ENCODE results near the gene MAST4. TPM values are rescaled to one million over a fixed set of nuclear protein-coding genes. Genes with fewer than 3 reads are reported as not detected.

Gene MAST4
- polyA plus RNA-seq, 2 of the 4 experiments (the other 2 are of a cell fraction): 1.2 to 5.8 TPM

GRCh38 chr5:67004730-67005350, 408.6 kb downstream of the MAST4 start:
- H3K4me3 ChIP-seq: peak overlapping the region; percentile 50
- H3K4me1 ChIP-seq: peaks cover 12% of the 10 kb centered on the region
- FAIRE-seq (no peak), ATAC-seq (no peak), DNase-seq (ENCODE audit: low read depth in 1 of 2, low spot score in 1 of 2) (no peak)
- CTCF ChIA-PET: interaction anchor here (1.2 to 4.7 kb wide), 2 partner anchors 10 to 16 kb away, joined by 3 to 34 read pairs; no protein-coding TSS in a partner anchor
- POLR2A ChIA-PET: interaction anchor here (0.7 to 1.3 kb wide), 3 partner anchors 10 to 46 kb away, joined by 3 to 7 read pairs (median 3); no protein-coding TSS in a partner anchor
- TF ChIP-seq CHD4 (IDR thresholded peaks at IDR 0.05; ENCODE audit: borderline replicate concordance) (no peak), SREBF2 (IDR thresholded peaks at IDR 0.05) (no peak), TP53 (CRISPR knock-in tag; IDR thresholded peaks at IDR 0.05) (no peak), POLR2AphosphoS2 (conservative IDR thresholded peaks at IDR 0.05; ENCODE audit: low read length) (no peak), E2F6 (IDR thresholded peaks at IDR 0.05; ENCODE audit: borderline replicate concordance, low read depth) (no peak), MAFK (IDR thresholded peaks at IDR 0.05; ENCODE audit: partially characterized antibody) (no peak), EHMT2 (IDR thresholded peaks at IDR 0.05; ENCODE audit: low read depth) (no peak), FOXS1 (CRISPR knock-in tag; IDR thresholded peaks at IDR 0.05) (no peak), MAX (IDR thresholded peaks at IDR 0.05) (no peak), ZC3H11A (IDR thresholded peaks at IDR 0.05) (no peak), KDM1A (IDR thresholded peaks at IDR 0.05; ENCODE audit: low read depth) (no peak), SMC3 (IDR thresholded peaks at IDR 0.05) (no peak), HDAC2 (IDR thresholded peaks at IDR 0.05) (no peak), ZFP36 (IDR thresholded peaks at IDR 0.05; ENCODE audit: borderline replicate concordance, partially characterized antibody) (no peak), CHD2 (IDR thresholded peaks at IDR 0.05; ENCODE audit: low read length, partially characterized antibody) (no peak), NFE2L2 (conservative IDR thresholded peaks at IDR 0.05; ENCODE audit: low read length) (no peak), RNF2 (IDR thresholded peaks at IDR 0.05; ENCODE audit: borderline replicate concordance, low read depth) (no peak), CBX8 (IDR thresholded peaks at IDR 0.05) (no peak)
- peak overlapping the region; percentile 74 to 88 for H3K27ac ChIP-seq
- peak overlapping the region; percentile 82 for H3K4me2 ChIP-seq
- no peaks in the 10 kb centered on the region for H3K9me3 ChIP-seq
- WGBS (ENCODE audit: missing lambda C conversion rate): 21% methylated on average over 11 of the region's 11 CpGs

GRCh38 chr5:67005737-67006499, 409.7 kb downstream of the MAST4 start:
- FAIRE-seq: no peak
- ChIA-PET CTCF (no interaction called here), POLR2A (no interaction called here)
- no peak overlapping the region; the same call in 2 of the 3 replicates for H3K4me3 ChIP-seq
- no peak overlapping the region for H3K27ac ChIP-seq
- peaks cover 15% of the 10 kb centered on the region for H3K4me1 ChIP-seq
- ATAC-seq: no peak
- no peak for DNase-seq (ENCODE audit: low read depth in 1 of 2, low spot score in 1 of 2)
- WGBS (ENCODE audit: missing lambda C conversion rate): 92% methylated on average over 3 of the region's 3 CpGs
- no peaks in the 10 kb centered on the region for H3K9me3 ChIP-seq
- H3K4me2 ChIP-seq: peak overlapping the region; percentile 82
- TF ChIP-seq RAD21 (conservative IDR thresholded peaks at IDR 0.05 in 1 of 2, IDR thresholded peaks at IDR 0.05 in 1 of 2) (no peak), SMC3 (IDR thresholded peaks at IDR 0.05) (no peak), ESRRA (IDR thresholded peaks at IDR 0.05; ENCODE audit: borderline replicate concordance, low read length) (no peak), REST (IDR thresholded peaks at IDR 0.05) (no peak), GATA3 (IDR thresholded peaks at IDR 0.05; ENCODE audit: borderline replicate concordance) (no peak), HES2 (IDR thresholded peaks at IDR 0.05) (no peak), CHD4 (IDR thresholded peaks at IDR 0.05; ENCODE audit: borderline replicate concordance) (no peak), USF2 (IDR thresholded peaks at IDR 0.05) (no peak), BCL3 (IDR thresholded peaks at IDR 0.05) (no peak), ELK1 (IDR thresholded peaks at IDR 0.05; ENCODE audit: low read depth, low read length) (no peak), CHD2 (IDR thresholded peaks at IDR 0.05; ENCODE audit: low read length, partially characterized antibody) (no peak), HOXA7 (CRISPR knock-in tag; IDR thresholded peaks at IDR 0.05) (no peak), TFCP2L1 (CRISPR knock-in tag; IDR thresholded peaks at IDR 0.05) (no peak), RFX5 (IDR thresholded peaks at IDR 0.05) (no peak)

Data from A549 (cell line).